ENCODE data around the gene TLCD3B.
"Not testable (repeated sequence)": the region's sequence is repeated elsewhere in the genome, so short reads cannot be mapped to it uniquely, and the experiment has no call there.

The TLCD3B gene

DNA sequence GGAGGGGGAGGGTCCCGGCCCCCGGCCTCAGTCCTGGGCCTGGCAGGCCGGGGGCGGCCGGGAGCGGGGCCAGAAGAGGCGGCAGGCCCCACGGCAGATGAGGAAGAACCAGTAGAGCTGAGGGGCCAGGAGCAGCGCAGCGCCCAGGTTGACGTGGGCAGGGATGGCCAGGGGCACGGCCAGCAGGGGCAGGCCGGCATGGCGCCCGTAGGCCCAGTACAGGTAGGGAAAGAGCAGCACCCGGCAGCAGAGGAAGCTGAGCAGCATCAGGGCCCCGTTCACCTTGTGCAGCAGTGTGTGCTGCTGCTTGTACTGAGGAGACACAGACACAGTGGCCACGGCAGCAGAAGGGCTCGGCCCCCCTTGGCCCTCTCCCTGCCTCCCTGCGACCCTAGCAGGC is 5.9 kb downstream of the TLCD3B start:
- DNase-seq = no peak

DNA sequence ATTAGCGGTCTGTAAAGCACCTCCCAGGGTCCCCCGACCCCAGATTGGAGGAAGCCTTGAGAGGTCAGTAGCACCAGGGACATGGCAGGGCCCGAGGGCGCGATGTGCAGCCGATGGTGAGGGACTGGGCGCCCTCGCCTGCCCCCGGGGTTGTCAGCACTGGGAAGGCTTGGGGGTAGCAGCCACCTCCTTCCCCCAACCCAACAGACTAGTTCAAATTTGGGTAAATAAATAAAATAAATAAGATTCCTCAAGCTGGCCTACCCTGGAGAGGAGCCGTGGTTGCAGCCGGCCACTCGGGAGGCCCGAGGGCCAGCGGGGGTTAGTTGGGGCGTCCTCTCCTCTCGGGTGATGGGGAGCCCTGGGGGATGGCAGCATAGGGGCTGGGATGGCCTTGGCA is 6.6 kb downstream of the TLCD3B start:
- no peak for DNase-seq

DNA sequence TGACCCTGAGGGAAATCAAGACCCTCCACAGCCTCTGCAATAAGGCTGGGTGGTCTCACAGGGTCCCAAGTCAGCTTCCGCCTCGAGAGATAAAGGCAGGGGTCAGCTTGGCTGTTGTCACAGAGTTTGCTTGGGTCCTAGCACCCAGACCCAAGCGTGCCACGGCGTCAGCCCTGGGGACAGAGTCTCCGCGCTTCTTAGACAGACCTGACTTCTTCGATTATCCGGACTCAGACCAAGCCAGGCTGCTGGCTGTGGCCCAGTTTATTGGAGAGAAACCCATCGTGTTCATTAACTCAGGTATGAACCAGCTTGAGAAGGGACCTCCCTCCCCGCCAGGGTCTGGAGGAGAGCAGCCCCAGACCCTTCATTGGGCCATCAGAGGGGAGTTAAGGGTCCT is 7.5 kb downstream of the TLCD3B start:
- DNase-seq = no peak

DNA sequence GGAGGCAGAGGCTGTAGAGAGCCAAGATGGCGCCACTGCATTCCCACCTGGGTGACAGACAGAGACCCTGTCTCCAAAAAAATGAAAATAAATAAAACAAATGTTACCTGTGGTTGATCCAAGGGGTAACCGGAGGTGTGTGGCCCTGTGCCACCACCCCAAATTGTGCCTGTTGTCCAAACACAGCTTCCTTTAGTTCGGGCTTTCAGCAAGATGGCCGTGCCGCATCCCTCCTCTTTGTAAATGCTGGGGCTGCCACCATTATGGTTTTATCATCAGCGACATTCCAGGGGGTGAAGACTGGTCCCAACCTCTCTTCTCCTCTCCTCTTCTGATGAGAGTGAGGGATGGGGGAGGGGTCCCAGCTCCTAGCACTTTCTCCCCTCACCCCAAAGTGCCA is 8.2 kb downstream of the TLCD3B start, which contains the start of gene C16orf92:
Gene C16orf92, plus strand, starts transcription at position 312 of the 400 bp plus-strand sequence. CDS start 143 bp downstream, outside the sequence.
- DNase-seq = no peak

DNA sequence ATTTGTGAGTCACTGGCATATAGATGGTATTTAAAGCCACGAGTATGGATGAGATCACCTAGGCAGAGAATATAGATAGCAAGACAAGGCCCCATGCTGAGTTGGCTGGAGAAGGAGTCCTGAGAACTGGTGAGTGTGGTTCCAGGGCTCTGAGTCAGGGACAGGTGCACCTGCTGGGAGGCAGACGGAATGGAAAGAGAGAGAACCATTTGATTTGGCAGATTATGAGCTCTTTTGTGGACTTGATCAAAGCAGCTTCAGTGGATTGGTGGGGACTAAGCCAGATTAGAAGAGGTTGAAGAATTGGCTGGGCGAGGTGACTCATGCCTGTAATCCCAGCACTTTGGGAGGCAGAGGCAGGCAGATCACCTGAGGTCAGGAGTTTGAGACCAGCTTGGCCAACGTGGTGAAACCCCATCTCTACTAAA is 12.3 kb downstream of the TLCD3B start:
- DNase-seq = no peak

DNA sequence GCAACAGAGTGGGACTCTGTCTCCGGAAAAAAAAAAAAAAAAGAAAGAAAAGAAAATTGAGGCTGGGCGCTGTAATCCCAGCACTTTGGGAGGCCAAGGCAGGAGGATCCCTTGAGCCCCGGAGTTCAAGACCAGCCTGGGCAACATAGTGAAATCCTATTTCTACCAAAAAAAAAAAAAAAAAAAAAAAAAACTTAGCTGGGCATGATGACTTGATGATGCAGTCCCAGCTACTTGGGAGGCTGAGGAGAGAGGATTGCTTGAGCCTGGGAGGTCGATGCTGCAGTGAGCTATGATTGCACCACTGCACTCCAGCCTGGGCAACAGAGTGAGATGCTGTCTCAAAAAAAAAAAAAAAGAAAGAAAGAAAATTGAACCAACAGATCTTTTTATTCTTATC is 13.1 kb downstream of the TLCD3B start:
- not testable (repeated sequence) for DNase-seq

DNA sequence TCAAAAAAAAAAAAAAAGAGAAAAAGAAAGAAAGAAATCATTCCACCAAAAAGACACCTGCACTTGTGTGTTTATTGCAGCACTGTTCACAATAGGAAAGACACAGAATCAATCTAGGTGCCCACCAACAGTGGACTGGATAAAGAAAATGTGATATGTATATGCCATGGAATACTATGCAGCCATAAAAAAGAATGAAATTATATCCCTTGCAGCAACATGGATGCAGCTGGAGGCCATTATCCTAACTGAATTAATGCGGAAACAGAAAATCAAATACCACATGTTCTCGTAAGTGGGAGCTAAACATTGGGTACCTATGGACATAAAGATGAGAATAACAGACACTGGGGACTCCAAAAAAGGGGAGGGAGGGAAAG is 13.8 kb downstream of the TLCD3B start:
- DNase-seq = no peak

DNA sequence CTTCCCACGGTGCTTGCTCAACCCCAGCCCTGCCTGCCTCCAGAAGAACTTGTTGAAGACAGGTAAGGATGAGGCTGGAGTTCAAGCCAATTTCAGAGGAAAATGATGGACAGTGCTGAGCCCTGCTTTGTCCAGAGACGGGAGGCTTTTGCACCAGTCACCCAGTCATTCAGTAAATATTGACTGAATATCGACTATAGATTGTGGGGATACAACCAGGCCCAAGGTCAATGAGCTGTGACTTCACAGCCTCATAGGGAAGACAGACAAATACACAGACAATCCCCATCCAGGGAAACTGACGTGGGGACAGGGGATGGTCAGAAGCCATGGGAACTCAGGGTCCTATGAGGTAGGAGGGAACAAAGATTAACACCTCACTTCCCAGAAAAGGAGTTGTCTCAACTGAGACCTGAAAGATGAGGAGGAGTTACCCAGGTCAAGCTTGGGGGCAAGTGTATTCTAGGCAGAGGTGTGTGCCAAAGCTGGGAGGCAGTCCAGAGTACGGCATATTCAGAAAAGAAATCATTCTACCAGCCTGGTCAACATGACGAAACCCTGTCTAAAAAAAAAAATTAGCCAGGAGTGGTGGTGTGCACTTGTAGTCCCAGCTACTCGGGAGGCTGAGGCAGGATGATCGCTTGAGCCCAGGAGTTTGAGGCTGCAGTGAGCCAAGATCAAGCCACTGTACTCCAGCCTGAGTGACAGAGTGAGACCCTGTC is 14.4 kb downstream of the TLCD3B start:
- DNase-seq = no peak

DNA sequence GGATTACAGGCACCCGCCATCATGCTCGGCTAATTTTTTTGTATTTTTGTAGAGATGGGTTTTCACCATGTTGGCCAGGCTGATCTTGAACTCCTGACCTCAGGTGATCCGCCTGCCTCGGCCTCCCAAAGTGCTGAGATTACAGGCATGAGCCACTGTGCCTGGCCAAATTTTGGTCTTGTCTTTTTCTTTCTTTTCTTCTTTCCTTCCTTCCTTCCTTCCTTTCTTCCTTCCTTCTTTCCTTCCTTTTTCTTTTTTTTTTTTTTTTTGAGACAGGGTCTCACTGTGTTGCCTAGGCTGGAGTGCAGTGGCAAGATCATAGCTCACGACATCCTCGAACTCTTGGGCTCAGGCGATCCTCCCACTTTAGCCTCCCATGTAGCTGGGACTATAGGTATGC is 15.6 kb downstream of the TLCD3B start:
- DNase-seq = not testable (repeated sequence)

DNA sequence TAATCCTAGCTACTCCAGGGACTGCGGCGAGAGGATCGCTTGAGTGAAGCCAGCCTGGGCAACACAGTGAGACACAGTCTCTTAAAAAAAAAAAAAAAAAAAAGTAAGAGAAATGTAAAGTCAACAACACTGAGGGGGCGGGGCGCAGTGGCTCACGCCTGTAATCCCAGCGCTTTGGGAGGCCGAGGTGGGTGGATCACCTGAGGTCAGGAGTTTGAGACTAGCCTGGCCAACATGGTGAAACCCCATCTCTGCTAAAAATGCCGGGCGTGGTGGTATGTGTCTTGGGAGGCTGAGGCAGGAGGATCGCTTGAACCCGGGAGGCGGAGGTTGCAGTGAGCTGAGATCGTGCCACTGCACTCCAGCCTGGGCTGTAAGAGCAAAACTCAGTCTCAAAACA is 18.5 kb downstream of the TLCD3B start:
- DNase-seq = not testable (repeated sequence)

DNA sequence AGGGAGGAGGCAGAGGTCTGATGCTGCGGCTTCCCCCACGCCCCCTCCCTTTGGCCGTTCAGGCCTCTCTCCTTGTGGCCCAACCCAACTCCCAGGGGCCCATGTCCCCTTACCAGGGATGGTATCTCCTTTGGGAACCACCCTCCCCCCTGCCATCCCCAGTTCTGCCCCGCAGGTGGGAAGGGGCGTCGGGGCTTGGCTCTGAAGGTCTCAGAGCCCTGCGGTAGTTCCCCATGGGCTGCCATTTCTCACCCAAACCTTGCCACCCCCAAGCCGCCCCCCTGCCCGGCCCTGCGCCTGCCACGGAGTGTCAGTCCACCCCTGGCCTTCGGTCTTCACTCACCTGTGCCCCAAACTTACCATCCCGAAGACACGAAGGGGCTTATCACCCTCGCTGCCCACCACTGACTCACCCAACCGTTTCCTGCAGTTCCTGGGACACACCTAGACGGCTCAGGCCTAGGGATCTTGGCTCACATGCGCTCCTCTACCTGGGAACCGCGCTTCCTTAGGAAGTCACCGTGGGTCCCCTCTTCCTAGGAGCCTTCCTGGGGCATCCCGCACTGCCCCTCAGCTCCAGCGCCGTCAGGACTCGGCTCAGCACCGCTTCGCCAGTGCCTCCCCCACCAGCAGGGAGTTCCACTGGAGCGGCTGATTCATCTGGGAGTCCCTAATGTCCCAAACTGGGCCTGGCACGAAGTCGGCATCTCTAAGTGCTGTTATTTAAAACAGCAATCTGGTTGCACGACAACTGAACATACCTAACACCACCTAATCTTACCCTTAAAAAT is 19.2 kb downstream of the TLCD3B start:
- no peak for DNase-seq

DNA sequence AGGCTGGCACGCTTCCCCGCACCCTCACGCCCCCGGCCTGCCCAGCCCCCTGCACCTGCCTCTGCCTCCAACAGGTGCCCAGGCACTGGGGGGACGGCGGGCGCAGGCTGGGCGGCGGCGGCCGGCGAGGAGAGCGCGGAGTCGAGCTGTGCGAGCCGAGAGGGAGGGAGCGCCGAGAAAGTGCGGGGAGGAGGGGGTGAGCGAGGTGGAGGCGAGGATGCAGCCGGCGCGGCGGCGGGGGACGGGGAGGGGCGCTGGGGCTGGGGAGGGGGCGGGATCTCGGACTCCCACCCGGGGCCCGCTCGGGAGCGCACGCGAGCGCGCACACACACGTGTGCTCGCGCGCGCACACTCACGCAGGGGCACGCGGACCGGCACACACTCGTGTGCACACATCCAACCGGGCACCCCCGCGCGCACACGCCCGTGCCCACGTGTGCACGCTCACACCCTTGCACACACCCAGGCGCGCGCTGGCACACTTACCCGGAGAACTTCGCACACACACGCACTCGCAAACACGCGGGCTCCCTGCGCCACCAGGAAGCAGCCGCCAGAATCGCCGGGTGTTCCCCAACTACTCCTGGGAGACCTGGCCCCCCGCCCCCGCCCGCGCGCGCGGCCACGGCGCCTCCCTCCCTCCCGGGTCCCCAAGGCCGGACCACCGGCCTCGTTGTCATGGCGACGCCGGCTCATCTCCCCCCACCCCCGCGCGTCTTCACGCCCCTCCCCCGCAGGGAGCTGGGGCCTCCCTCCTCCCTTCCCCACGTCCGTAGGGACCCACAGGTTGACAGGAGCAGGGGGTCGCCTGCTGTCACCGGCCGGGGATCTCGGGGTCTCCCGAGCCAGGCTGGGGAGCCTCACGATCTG is 20.0 kb downstream of the TLCD3B start, which contains the start of gene DOC2A:
Gene DOC2A, minus strand, starts transcription at position 184 of the 870 bp plus-strand sequence. CDS start 805 bp downstream, outside the sequence.
- no peak for DNase-seq

DNA sequence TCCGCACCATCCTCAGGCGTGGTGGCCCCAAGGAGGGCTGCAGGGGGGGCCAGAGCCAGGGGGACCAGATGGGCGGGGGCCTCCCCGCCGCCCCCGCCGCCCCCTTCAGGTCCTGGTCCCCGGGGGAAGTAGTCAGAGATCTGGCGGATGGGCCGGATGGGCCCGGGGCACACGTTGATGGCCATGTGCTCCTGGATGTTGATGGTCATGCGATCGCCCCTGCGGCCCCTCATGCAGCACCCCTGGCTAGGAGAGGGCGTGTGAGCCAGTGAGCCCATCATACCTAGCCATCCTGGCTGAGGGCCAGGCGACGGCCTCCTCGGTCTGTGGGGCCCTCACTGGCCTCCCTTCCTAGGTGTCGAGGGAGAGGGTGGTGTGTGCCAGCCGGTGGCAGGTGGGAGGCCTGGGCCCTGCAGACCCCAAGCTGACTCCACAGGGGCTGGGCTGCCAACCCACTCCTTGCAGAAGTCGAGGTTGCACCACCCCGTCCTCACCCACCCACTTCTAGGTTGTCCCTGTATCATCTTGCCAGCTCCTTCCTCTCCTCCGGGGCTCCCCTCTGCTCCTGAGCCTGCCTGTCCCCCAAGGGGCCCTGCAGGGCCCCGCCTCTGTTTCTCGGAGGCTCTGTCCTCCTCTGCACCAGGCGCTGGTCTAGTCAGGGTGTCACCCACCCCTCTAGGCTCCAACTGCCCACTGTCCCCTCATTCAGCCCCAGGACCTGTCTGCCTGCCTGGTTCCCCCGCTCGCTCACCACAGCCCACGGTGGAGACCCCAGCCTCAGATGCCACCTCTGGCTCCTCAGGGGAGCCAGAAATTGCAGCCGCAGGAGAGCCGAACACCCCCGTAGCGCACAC is 20.9 kb downstream of the TLCD3B start:
- no peak for DNase-seq

DNA sequence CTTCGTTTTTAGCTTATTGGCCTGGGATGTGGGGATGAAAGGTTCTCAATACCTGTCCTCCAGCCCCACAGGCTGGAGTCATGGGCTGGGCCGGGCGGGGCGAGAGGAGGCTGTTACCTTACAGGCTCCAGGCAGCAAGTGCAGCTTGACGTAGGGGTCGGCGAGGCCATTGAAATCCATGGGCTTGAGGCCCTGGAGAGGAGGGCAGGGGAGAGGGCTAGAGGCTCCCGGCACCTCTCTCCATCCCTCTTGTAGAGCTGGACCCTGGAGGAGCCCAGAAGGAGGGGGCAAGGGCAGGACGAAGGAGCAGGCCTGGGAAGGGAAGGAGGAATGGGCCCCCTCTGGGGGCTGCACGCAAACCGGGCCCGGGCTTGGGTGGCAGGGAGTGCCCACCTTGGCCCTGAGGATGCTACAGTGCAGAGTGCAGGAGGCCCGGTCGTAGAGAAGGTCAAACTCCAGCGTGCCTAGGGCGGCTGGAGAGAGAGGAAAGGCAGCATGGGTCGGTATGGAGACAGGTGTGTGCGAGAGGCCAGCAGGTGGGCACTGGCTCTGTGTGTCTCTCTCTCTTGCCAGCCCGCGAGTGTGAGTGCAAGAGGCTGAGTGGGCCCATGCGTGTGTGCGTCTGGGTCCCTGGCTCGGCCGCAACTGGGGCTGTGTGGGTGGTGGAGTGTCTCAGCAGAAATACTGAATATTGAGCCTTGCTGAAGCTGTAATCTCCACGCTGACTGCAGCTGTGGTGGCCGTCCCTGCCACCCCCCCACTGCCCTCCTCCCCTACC is 21.8 kb downstream of the TLCD3B start:
- DNase-seq = no peak

DNA sequence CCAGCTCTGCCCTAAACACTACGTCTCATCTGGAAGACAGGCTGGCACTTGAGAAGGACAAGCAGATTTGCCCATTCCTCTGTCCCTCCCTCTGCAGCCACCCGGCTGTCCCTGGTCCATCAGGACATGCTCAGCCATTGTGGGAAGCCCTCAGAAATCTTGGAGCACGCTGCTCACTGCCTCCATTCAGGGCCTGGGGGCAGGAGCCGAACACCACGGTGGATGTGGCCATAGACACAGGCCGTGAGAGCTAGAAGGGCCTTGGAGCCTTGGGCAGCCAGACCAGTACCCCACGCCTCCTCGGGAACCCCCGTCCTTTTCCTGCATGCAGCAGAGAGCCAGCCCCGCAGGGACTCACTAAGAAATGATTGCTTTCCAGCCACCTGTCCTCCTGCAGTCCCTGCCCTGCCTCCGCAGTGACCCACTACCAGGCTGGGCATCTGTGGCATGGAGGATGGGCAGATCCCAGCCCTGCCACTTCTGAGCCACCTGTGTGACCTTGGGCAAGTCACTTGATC is 23.6 kb downstream of the TLCD3B start:
- DNase-seq = no peak

DNA sequence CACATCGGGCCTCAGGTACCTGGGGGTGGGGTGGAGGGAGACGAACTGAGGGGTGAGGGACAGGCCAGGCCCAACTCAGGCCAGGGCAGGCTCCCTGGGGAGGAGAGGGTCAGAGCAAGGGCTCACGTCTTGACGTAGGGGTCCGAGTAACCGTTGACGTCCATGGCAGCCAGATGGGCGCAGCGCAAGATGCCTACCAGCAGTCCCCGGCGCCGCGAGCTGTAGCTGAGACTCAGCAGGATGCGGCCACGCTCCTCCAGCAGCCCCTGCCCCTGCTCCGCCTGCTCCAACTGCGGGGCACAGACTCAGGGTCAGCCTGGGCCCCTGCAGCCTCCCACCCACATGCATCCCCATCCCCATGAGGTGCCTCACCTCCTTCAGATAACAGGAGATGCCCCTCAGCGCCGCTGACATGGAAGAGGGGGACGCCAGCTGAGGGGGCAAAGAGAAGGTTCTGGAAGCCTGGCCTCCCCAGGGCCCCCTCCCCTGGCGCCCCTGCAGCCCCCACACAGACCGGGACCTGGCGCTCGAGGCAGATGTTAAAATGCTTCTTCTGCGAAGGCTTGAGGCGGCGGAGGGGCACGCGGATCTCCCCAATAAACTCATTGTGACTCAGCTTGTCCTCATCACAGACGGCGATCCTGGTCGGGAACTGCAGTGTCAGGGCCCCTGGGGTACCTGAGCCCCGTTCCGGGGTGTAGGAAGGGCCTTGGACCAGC is 24.3 kb downstream of the TLCD3B start:
- DNase-seq = no peak

DNA sequence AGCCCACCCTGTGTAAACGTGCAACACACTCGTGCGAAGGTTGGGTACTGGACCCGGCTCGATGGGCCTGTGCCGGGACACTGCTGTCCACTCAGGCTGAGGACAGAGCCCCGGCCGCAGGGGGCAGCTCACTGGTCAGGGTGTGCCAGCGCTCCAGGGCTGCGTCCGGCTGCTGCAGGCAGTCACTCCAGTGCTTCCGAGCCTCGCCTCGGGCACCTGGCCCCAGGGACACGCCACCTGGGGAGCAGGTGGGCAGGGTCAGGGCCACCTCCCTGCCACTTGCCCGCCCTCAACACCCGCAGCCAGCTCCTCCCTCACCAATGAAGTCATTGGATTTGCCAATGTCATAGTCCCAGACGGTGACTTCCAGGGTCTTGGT is 25.0 kb downstream of the TLCD3B start:
- no peak for DNase-seq

DNA sequence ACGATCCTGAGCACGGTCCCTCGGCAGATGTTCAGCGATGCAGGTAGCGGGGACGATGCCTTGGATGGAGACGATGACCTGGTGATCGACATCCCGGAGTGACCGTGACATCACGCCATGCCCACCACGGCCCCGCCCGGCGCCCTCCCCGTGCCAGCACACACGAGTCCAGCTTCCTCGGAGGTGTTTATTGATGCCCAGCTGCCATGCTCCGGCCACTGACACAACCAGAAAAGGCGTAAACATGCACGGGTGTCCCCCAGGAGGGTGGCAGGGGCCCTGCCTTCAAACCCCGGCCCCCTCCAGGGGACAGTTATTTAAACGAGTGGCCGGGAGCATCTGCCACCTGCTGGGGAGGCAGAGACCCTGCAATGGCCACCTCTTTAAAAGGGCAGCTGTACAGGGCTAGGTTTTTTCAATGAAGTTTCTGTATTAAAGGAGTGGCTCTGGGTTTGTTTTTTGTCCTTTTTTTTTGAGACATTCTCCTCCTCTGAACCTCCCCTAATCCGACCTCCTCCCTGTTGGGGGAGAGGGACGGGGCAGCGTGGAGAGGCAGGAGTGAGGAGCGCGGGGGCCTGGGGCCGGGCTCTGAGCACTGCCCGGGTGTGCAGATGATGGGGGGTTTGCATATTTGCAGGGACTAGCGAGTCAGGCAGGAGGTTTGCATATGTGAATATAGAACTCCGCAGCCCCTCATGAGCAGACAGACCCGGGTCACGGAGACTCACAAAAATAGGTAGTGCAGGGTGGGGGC is 25.6 kb downstream of the TLCD3B start:
- DNase-seq = no peak

DNA sequence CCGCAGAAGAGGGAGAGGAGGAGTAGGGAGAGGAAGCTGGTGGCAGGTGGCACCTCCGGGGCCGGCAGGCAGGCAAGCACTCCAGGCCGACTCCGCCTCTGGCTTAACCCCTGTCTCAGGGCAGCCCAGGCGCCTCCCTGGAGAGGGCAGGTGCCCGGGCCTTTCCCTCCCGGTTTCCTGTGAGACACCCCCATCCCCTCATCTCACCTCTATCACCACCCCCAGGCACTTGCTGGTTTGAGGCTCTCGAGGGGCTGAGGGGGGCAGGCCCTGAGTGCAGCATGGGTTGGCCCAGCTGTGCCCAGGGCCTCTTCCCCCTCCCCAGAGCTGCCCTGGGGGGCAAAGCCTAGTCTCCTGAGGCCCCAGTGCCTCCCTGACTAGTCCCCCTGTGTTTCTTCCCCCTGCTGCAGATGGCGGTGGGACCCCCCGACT is 26.2 kb downstream of the TLCD3B start:
- DNase-seq = no peak

DNA sequence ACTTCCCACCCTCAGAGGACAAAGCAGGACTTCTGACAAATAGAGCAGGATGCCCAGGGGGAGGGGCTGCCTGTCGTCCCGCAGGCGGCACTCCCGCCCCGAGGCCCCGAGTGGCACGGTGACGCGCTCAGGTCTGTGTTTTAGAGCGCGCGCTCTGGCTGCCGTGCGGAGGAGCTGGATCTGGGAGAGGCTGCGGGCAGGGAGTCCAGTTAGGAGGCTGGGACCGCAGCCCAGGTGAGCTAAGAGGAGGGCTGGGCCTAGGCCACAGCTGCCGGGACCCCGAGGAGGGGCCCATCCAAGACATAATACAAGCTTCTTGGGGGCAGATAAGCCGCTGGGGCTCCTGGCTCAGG is 26.7 kb downstream of the TLCD3B start:
- no peak for DNase-seq

Data from T-helper 9 cell (primary cell).